Hepatocyte (in vitro differentiated cells): ENCODE data around the gene ACCSL. TPM values are rescaled to one million over a fixed set of nuclear protein-coding genes. Genes with fewer than 3 reads are reported as not detected.

ENCODE experiments used
- DNase-seq: peaks from one replicate; pipeline ENCODE4 v3.0.0-alpha.2; 2016; ENCODE audit warnings: low spot score
- H2AFZ ChIP-seq: fragments of 200-600 bp; sonication (generic); 2 replicates; pipeline ENCODE4 v1.6.0; 2016; ENCODE audit warnings: antibody characterized with exemption, mild to moderate bottlenecking
- H3K27ac ChIP-seq: fragments of 200-600 bp; sonication (generic); 2 replicates; pipeline ENCODE4 v1.5.1; 2016; ENCODE audit warnings: mild to moderate bottlenecking
- H3K27me3 ChIP-seq: fragments of 200-600 bp; sonication (generic); 2 replicates; pipeline ENCODE4 v1.6.1; 2016
- H3K36me3 ChIP-seq: fragments of 200-600 bp; sonication (generic); replicated peaks from 2 replicates; pipeline ENCODE4 v1.5.1; 2016; ENCODE audit warnings: low read depth; ENCODE audit not compliant: insufficient read depth
- H3K4me1 ChIP-seq: fragments of 200-600 bp; sonication (generic); 2 replicates; pipeline ENCODE4 v1.5.1; 2016; ENCODE audit warnings: mild to moderate bottlenecking, moderate library complexity; ENCODE audit not compliant: insufficient read depth
- H3K4me2 ChIP-seq: fragments of 200-600 bp; sonication (generic); 2 replicates; pipeline ENCODE4 v1.6.0; 2016
- H3K4me3 ChIP-seq: fragments of 200-600 bp; sonication (generic); 2 replicates; pipeline ENCODE4 v1.5.1; 2016; ENCODE audit warnings: mild to moderate bottlenecking
- H3K79me2 ChIP-seq: fragments of 200-600 bp; sonication (generic); 2 replicates; pipeline ENCODE4 v1.6.0; 2017; ENCODE audit warnings: mild to moderate bottlenecking
- H3K9me2 ChIP-seq: fragments of 200-600 bp; sonication (generic); replicated peaks from 2 replicates; pipeline ENCODE4 v1.6.0; 2017; ENCODE audit warnings: mild to moderate bottlenecking; ENCODE audit not compliant: insufficient read depth
- H3K9me3 ChIP-seq: fragments of 200-600 bp; sonication (generic); 2 replicates; pipeline ENCODE4 v1.5.1; 2016; ENCODE audit warnings: low read depth, mild to moderate bottlenecking
- H4K20me1 ChIP-seq: fragments of 200-600 bp; sonication (generic); 2 replicates; pipeline ENCODE4 v1.6.0; 2016; ENCODE audit warnings: mild to moderate bottlenecking; ENCODE audit not compliant: insufficient read depth, poor library complexity, severe bottlenecking
- EZH2 ChIP-seq: fragments of 200-600 bp; sonication (generic); IDR thresholded peaks from 2 replicates; pipeline ENCODE4 v1.6.1; 2016; ENCODE audit warnings: antibody characterized with exemption, mild to moderate bottlenecking, borderline replicate concordance
- EZH2phosphoT487 ChIP-seq: fragments of 200-600 bp; sonication (generic); IDR thresholded peaks from one replicate; pipeline ENCODE4 v1.6.1; 2018; ENCODE audit warnings: antibody characterized with exemption, mild to moderate bottlenecking, low read depth, moderate library complexity; ENCODE audit not compliant: unreplicated experiment, severe bottlenecking
- WGBS: methylation state at CpG from one replicate; pipeline ENCODE4 v1.1.6; 2016; ENCODE audit warnings: low lambda C conversion rate; ENCODE audit errors: missing lambda C conversion rate; 5-methylcytosine and 5-hydroxymethylcytosine counted together
- polyA plus RNA-seq: library from polyadenylated mRNA; unstranded; fragments of >200 nt; fragmentation: Nextera tagmentation; extraction: Ambion mirVana; gene quantifications from 2 replicates; pipeline ENCODE4 v1.2.1, GENCODE V29; 2016
- total RNA-seq: library from RNA; depleted of rRNA; stranded (reverse); fragments of >200 nt; gene quantifications from 2 replicates; pipeline ENCODE4 v1.2.3, GENCODE V29; 2014
- TF ChIP-seq, protein P1 (sequence below): fragments of 200-600 bp; sonication (generic); IDR thresholded peaks from 2 replicates; pipeline ENCODE4 v1.5.1; 2016; ENCODE audit warnings: antibody characterized with exemption, mild to moderate bottlenecking; ENCODE audit not compliant: poor library complexity

Gene ACCSL
- total and polyA plus RNA-seq, 2 experiments from 2014 or later = not detected

- Histone ChIP-seq H3K27me3 (no peaks in the 10 kb centered on the region), H3K4me3 (no peak overlapping the region), H3K79me2 (no peaks in the 10 kb centered on the region), H2AFZ (no peak overlapping the region), H3K27ac (no peak overlapping the region), H3K4me1 (no peaks in the 10 kb centered on the region), H3K4me2 (no peak overlapping the region), H3K36me3 (no peaks in the 10 kb centered on the region), H4K20me1 (no peaks in the 10 kb centered on the region), H3K9me3 (no peaks in the 10 kb centered on the region), H3K9me2 (no peaks in the 10 kb centered on the region)
- WGBS = 91% methylated on average over 8 of the region's 8 CpGs
- no peak for DNase-seq
- TF ChIP-seq, protein P1, sequence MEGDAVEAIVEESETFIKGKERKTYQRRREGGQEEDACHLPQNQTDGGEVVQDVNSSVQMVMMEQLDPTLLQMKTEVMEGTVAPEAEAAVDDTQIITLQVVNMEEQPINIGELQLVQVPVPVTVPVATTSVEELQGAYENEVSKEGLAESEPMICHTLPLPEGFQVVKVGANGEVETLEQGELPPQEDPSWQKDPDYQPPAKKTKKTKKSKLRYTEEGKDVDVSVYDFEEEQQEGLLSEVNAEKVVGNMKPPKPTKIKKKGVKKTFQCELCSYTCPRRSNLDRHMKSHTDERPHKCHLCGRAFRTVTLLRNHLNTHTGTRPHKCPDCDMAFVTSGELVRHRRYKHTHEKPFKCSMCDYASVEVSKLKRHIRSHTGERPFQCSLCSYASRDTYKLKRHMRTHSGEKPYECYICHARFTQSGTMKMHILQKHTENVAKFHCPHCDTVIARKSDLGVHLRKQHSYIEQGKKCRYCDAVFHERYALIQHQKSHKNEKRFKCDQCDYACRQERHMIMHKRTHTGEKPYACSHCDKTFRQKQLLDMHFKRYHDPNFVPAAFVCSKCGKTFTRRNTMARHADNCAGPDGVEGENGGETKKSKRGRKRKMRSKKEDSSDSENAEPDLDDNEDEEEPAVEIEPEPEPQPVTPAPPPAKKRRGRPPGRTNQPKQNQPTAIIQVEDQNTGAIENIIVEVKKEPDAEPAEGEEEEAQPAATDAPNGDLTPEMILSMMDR = no peak
- TF ChIP-seq EZH2 = no peak
- no peak for TF ChIP-seq EZH2phosphoT487
Observed at GRCh38 chr11:44072757-44073658, 25.2 kb downstream of the ACCSL start.

DNA sequence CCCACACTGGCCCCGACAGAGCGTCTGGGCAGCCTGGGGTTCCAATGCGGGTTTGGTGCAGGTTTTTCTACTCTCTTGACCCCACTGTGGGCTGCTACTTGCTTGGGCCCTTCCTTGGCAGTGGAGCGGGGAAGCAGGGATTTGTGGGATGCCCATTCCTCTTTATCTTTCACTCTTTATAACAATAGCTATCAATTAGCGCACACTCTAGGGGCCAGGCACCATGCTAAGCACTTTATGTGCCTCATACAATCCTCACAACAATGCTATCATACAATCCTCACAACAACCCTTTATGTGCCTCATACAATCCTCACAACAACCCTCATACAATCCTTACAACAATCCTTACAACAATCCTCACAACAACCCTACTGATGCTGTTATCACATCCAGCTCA is 31.0 kb downstream of the ACCSL start:
- no peaks in the 10 kb centered on the region for H3K4me1 ChIP-seq
- WGBS = 94% methylated on average over 5 of the region's 5 CpGs
- H3K4me3 ChIP-seq = no peak overlapping the region
- no peaks in the 10 kb centered on the region for H4K20me1 ChIP-seq
- TF ChIP-seq, protein P1 = no peak
- TF ChIP-seq EZH2phosphoT487 (no peak), EZH2 (no peak)
- no peak overlapping the region for H3K4me2 ChIP-seq
- no peak overlapping the region for H2AFZ ChIP-seq
- no peaks in the 10 kb centered on the region for H3K27me3 ChIP-seq
- H3K9me2 ChIP-seq = no peaks in the 10 kb centered on the region
- no peaks in the 10 kb centered on the region for H3K36me3 ChIP-seq
- H3K9me3 ChIP-seq = no peaks in the 10 kb centered on the region
- H3K27ac ChIP-seq = no peak overlapping the region
- no peaks in the 10 kb centered on the region for H3K79me2 ChIP-seq
- DNase-seq = no peak

DNA sequence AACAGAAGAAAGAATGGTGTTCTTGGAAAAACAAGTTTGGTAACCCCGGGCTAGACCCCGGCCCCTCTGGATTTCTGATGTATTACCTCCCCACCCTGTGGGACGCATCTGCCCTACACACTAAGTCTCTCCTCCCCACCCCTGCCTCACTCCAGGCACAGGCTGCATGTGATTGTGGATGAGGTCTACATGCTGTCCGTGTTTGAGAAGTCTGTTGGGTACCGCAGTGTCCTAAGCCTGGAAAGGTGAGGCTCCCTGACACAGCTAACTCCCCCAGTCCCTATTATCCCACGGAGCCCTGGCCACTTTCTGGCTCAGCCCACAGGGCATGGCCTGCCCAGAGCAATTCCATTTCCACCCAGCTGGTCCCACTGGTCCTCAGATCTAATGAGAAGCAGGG is 31.6 kb downstream of the ACCSL start:
- H3K9me2 ChIP-seq = no peaks in the 10 kb centered on the region
- TF ChIP-seq EZH2phosphoT487 (no peak), EZH2 (no peak)
- TF ChIP-seq, protein P1 = no peak
- WGBS = 85% methylated on average over 6 of the region's 6 CpGs

More for the DNA sequence above, 31.6 kb downstream of the ACCSL start:
- Histone ChIP-seq H3K4me1 (no peaks in the 10 kb centered on the region), H3K79me2 (no peaks in the 10 kb centered on the region), H2AFZ (no peak overlapping the region), H3K4me2 (no peak overlapping the region), H3K9me3 (no peaks in the 10 kb centered on the region), H3K27ac (no peak overlapping the region), H3K4me3 (no peak overlapping the region), H4K20me1 (no peaks in the 10 kb centered on the region), H3K27me3 (no peaks in the 10 kb centered on the region), H3K36me3 (no peaks in the 10 kb centered on the region)
- DNase-seq = no peak
